ENCODE data around the gene SCYL2. TPM values are rescaled to one million over a fixed set of nuclear protein-coding genes. Genes with fewer than 3 reads are reported as not detected.
"Not testable (repeated sequence)": the region's sequence is repeated elsewhere in the genome, so short reads cannot be mapped to it uniquely, and the experiment has no call there.

SCYL2 gene
- total RNA-seq, 1 experiment from 2014 or later = 7.3 TPM

DNA sequence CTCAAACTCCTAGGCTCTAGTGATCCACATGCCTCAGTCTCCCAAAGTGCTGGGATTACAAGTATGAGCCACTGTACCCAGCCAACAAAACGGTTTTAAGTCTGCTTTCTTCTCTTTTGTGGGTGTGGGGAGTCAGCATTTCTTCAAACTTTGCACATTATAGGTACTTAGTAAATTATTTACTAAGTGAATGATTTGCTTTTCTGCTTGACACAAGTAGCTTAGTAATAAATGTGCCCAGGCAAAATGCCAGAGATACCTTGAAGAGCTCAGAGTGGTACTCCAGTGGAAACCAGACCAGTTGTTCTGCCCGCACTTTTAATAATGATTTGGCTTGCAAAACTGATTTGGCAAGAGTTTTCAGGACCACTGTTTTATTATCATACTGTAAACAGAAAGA is 15.1 kb upstream of the SCYL2 start:
- Histone ChIP-seq H3K9me3 (no peaks in the 10 kb centered on the region), H3K36me3 (no peaks in the 10 kb centered on the region), H3K27me3 (no peaks in the 10 kb centered on the region), H3K4me3 (no peak overlapping the region)
- DNase-seq = no peak

DNA sequence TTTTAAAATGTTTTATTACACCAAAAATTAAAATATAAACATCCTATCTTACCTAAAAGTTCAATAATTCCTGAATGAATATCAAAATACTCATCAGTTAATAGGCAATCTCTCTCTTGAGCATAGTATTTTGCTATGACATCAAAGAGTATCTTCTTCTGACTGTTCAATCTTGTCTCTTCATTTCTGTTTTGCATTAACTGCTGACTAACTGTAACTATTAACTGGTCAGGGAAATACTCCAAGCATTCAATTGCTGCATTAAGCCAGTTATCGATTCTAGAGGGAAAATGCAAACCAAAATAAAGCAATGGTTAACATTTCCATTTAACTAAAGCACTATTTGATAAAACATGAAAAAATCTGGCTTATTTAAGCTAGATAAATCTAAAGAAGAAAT is 13.5 kb upstream of the SCYL2 start:
- no peak for DNase-seq
- H3K27me3 ChIP-seq = no peaks in the 10 kb centered on the region
- H3K4me3 ChIP-seq = no peak overlapping the region
- no peaks in the 10 kb centered on the region for H3K36me3 ChIP-seq
- H3K9me3 ChIP-seq = no peaks in the 10 kb centered on the region

DNA sequence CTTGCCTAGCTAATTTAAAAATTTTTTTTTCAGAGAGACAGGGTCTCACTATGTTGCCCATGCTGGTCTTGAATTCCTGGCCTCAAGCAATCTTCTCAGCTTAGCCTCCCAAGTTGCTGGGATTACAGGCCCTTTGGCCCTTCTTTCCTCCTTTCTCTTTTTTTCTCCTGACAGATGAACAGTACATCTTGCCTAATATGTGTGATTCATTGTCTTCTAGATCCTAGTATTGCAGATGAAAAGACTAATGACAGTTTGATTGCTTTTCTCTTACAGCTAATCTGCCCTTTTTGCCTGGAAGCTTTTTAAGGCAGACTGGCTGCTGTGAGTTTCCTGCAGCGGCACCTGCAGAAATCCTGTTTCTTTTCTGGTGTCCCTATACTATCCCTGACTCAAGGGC is 12.1 kb upstream of the SCYL2 start:
- DNase-seq = no peak
- H3K27me3 ChIP-seq = no peaks in the 10 kb centered on the region
- no peaks in the 10 kb centered on the region; the same call in 1 of the 2 replicates for H3K36me3 ChIP-seq
- no peak overlapping the region for H3K4me3 ChIP-seq
- H3K9me3 ChIP-seq = no peaks in the 10 kb centered on the region

DNA sequence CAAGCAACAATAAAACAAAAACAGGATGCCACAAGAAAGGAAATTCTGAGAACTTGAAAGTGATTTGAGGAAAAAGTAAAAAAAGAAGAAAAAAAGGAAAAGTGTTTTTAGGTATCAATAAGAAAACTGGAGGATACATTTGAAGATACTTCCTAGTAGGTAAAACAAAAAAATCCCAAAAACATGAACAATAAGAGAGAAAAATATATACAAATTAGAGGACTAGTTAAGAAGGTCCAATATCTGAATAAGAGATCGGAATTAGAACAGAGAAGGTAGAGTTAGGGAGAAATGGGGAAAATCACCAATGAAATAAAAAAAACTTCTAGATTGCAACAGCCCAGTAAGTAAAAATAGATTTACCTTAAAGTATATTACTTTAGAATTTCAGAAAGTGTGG is 8.8 kb upstream of the SCYL2 start:
- Histone ChIP-seq H3K27me3 (no peaks in the 10 kb centered on the region), H3K9me3 (no peaks in the 10 kb centered on the region), H3K4me3 (no peak overlapping the region), H3K36me3 (no peaks in the 10 kb centered on the region; the same call in 1 of the 2 replicates)
- DNase-seq = no peak

DNA sequence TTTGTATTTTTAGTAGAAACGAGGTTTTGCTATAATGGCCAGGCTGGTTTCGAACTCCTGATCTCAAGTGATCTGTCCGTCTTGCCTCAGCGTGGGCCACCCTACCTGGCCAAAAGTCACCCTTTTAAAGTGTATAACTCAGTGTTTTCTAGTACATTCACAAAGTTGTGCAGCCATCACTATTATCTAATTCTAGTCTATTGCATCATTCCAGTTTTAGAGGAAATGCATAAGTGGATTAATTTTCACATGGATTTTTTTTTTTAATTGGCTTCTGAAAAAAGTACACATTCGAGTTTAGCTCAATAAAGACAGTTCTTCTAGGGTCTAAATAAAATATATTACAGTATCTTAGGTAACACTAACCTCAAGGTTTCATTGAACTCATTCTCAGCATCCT is 3.8 kb upstream of the SCYL2 start:
- no peak for DNase-seq

DNA sequence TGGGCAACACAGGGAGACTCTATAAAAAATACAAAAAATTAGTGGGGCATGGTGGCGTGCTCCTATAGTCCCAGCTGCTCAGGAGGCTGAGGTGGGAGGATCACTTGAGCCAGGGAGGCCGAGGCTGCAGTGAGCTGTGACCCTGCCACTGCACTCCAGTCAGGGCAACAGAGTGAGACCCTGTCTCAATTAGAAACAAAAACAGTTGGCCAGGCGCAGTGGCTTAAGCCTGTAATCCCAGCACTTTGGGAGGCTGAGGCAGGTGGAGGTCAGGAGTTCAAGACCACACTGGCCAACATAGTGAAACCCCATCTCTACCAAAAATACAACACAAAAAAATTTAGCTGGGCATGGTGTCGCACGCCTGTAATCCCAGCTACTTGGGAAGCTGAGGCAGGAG is 1.9 kb upstream of the SCYL2 start:
- H3K9me3 ChIP-seq, H3K4me3 ChIP-seq, DNase-seq, H3K36me3 ChIP-seq, H3K27me3 ChIP-seq: not testable (repeated sequence)

More for the DNA sequence above, 3.8 kb upstream of the SCYL2 start:
- Histone ChIP-seq H3K27me3 (no peaks in the 10 kb centered on the region), H3K9me3 (no peaks in the 10 kb centered on the region), H3K36me3 (no peaks in the 10 kb centered on the region; the same call in 1 of the 2 replicates), H3K4me3 (no peak overlapping the region)

- peak overlapping the region; percentile 66 for H3K4me3 ChIP-seq
- H3K9me3 ChIP-seq = no peaks in the 10 kb centered on the region
- H3K36me3 ChIP-seq = no peaks in the 10 kb centered on the region
- H3K27me3 ChIP-seq = no peaks in the 10 kb centered on the region
- DNase-seq = no peak
These were observed 1.0 kb upstream of the SCYL2 start for GRCh38 chr12:100265732-100266584.

GRCh38 chr12:100266585-100266834 is 467 bp upstream of the SCYL2 start:
- Histone ChIP-seq H3K36me3 (peaks cover 3% of the 10 kb centered on the region; the same call in 1 of the 2 replicates), H3K9me3 (no peaks in the 10 kb centered on the region), H3K27me3 (no peaks in the 10 kb centered on the region), H3K4me3 (peak overlapping the region; percentile 66)
- no peak for DNase-seq

GRCh38 chr12:100267603-100268281 is 765 bp downstream of the SCYL2 start:
- DNase-seq = peak; percentile 16
- H3K4me3 ChIP-seq = peak overlapping the region; percentile 66
- peaks cover 4% of the 10 kb centered on the region; the same call in 1 of the 2 replicates for H3K36me3 ChIP-seq
- no peaks in the 10 kb centered on the region for H3K9me3 ChIP-seq
- no peaks in the 10 kb centered on the region for H3K27me3 ChIP-seq

DNA sequence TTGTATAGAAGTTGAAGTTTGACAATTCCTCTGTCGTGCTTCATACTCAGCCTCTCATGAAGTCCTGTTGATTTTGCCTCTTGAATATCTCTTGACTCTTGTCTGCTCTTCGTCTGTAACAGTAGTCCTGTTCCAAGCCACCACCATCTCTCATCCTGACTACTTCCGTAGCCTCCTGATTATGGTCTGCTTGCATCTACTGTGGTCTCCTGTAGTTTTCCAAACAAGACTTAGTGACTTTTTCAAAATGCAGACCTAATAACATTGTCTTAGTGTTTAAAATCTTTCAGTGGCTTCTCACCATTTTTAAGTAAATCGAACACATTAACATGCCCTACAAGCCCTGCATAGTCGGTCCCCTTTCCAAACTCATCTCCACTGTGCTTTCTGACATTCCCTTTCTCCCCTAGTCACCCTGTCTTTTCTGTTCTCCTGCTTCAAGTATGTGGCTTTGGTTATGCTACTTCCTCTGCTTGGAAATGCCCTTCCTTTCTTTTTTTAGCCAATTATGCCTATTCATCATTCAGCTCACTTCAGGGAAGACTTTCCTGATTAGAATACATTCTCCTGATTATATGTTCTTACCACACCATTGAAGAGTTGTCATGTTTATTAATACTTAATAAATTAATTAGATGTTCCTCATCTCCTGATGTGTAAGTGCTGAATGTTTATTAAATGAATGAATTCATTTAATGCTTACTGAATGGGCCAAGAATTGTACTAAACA is 2.0 kb downstream of the SCYL2 start:
- Histone ChIP-seq H3K4me3 (peak overlapping the region; percentile 66), H3K9me3 (no peaks in the 10 kb centered on the region), H3K36me3 (peaks cover 4% of the 10 kb centered on the region; the same call in 1 of the 2 replicates), H3K27me3 (no peaks in the 10 kb centered on the region)
- DNase-seq = no peak

GRCh38 chr12:100273782-100274181 is 6.8 kb downstream of the SCYL2 start:
- no peak for DNase-seq
- H3K9me3 ChIP-seq = no peaks in the 10 kb centered on the region; the same call in 1 of the 2 replicates
- peaks cover 10% of the 10 kb centered on the region for H3K36me3 ChIP-seq
- H3K27me3 ChIP-seq = no peaks in the 10 kb centered on the region
- H3K4me3 ChIP-seq = no peak overlapping the region

- H3K27me3 ChIP-seq = no peaks in the 10 kb centered on the region
- H3K4me3 ChIP-seq = no peak overlapping the region
- H3K36me3 ChIP-seq = peaks cover 10% of the 10 kb centered on the region
- DNase-seq = no peak
- H3K9me3 ChIP-seq = no peaks in the 10 kb centered on the region; the same call in 1 of the 2 replicates
These were observed 7.3 kb downstream of the SCYL2 start for GRCh38 chr12:100274291-100274690.

GRCh38 chr12:100279159-100279558 is 12.2 kb downstream of the SCYL2 start:
- DNase-seq = no peak
- Histone ChIP-seq H3K4me3 (no peak overlapping the region), H3K36me3 (peaks cover 6% of the 10 kb centered on the region), H3K27me3 (no peaks in the 10 kb centered on the region), H3K9me3 (no peaks in the 10 kb centered on the region; the same call in 1 of the 2 replicates)

DNA sequence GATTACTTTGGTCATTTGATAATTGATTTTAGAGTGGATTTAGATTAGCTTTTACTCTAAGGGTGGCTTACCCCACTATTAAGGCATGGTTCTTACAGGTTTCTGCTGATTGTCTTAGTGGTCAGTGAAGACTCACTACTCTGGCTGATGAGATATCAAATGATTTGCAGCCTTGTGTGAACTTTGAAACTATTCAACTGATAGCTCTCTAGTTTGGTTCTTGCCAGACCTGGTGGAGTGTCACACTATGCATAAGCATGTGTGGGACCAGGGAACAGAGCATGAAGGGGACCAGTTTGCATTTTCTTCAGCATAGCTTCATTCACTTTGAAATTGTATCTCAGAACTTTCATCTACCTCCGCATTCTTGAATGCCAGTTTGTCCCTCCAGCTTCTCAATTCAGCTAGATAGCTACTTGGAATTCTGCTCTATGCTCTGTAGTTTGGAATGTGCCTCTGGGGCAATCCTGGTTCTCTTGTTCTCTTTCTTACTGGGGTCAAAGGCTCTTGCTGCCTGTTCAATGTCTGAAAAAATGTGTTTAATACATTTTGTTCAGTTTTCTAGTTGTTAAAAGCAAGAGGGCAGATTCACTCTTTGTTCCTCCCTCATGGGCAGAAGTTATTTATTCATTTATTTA is 12.7 kb downstream of the SCYL2 start:
- no peak for DNase-seq
- Histone ChIP-seq H3K27me3 (no peaks in the 10 kb centered on the region), H3K36me3 (peaks cover 6% of the 10 kb centered on the region), H3K4me3 (no peak overlapping the region), H3K9me3 (no peaks in the 10 kb centered on the region; the same call in 1 of the 2 replicates)

DNA sequence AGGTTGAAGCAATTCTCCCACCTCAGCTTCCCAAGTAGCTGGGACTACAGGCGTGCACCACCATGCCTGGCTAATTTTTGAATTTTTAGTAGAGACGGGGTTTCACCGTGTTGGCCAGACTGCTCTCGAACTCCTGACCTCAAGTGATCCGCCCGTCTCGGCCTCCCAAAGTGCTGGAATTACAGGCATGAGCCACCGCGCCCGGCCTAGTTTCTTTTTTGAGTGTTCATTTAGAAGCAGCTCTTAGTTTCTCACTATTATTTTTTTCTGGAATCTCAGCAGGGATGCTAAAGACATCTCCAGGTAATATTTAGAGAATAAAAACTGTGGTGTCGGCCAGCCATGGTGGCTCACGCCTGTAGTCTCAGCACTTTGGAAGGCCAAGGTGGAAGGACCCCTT is 17.6 kb downstream of the SCYL2 start:
- not testable (repeated sequence) for H3K27me3 ChIP-seq, H3K4me3 ChIP-seq, H3K9me3 ChIP-seq, DNase-seq, H3K36me3 ChIP-seq

DNA sequence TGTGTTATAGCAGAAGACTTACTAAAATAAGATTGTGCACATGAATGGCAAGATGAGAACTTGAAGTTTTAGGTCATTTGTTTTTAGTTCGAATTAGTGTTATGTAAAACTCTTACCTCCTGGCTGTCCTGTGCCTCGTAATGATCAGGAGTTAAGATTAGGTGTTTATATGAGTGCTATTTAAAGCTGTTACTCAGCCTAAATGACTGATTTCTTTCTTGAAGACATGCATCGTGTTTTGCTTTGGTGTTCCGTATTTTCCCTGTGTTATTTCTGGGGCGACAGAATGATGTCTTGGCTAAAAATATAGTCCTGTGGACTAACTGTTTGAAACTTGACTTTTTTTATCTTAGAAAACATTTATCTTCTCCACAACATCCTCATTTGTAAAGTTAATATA is 22.1 kb downstream of the SCYL2 start:
- Histone ChIP-seq H3K4me3 (no peak overlapping the region), H3K9me3 (no peaks in the 10 kb centered on the region), H3K36me3 (0 out of 2 replicates have a peak, but pooled peaks cover 5% of the 10 kb centered on the region), H3K27me3 (no peaks in the 10 kb centered on the region)
- no peak for DNase-seq

GRCh38 chr12:100290016-100290415 is 23.0 kb downstream of the SCYL2 start:
- H3K4me3 ChIP-seq = no peak overlapping the region
- H3K9me3 ChIP-seq = no peaks in the 10 kb centered on the region
- no peak for DNase-seq
- H3K27me3 ChIP-seq = no peaks in the 10 kb centered on the region
- 0 out of 2 replicates have a peak, but pooled peaks cover 5% of the 10 kb centered on the region for H3K36me3 ChIP-seq
